HG02938 (cell line): ENCODE measurements around the gene CCDC86.

Experiments used
- ATAC-seq: cut with Tn5 transposase; IDR thresholded peaks from one replicate; pipeline ENCODE4 v1.9.1; 2021; ENCODE audit warnings: mild to moderate bottlenecking, moderate library complexity; ENCODE audit not compliant: unreplicated experiment

CCDC86 gene

DNA sequence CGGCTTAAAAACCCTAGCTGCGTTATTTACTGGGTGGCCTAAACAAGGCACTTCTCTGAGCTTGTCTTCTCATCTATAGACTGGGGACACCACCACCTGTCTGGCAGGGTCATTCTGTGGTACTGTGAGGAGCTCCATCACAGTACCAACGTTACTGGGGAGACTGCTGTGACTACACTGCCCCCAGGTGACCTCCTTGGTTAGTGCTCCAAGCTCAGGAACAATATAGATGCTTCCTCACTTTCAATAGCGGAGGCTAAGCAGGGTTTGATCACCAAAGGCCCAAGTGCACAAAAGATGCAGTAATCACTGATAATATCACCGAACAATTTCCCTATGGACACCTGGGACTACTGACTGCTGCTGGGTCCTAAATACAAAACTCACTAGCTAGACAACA, 45.6 kb downstream of the CCDC86 start:
- ATAC-seq = no peak

DNA sequence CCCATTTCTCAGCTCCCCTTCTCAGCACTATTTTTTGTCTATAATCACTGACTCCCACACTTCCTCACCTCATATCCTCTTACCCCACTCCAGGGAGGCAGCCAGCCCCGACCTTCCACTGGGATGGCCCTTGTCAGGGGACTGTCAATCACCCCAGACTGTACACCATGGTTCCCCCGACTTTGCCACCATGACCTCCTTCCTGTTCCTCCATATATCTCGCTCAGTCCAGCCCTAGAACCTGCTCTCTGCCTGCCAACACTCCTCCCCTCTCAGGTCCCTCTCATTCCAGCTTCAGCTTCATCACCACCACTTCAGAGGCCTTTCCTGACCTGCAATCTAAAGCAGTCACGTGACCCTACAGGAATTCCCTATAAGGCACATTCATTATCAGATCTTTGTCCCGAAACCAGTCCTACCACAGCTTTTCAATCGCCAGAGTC, 48.0 kb downstream of the CCDC86 start:
- no peak for ATAC-seq

DNA sequence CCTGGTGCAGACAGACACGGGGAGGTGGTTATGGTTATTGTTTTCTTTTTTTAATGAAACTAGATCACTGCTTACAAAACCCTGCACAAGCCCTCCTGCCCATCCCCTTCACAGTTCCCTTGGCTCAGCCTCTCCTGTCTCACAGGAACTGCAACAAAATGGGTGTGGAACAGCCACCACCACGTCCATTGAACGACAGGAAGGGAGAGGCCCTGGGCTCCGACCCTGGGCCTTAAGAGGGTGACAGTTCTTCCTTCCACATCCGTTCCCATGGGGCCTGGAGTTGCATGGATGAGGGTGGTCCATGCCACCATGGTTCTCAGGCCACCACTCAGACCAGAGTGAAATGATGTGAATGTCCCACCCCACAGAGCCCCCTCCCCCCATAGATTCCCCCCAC, 48.8 kb downstream of the CCDC86 start:
- no peak for ATAC-seq

DNA sequence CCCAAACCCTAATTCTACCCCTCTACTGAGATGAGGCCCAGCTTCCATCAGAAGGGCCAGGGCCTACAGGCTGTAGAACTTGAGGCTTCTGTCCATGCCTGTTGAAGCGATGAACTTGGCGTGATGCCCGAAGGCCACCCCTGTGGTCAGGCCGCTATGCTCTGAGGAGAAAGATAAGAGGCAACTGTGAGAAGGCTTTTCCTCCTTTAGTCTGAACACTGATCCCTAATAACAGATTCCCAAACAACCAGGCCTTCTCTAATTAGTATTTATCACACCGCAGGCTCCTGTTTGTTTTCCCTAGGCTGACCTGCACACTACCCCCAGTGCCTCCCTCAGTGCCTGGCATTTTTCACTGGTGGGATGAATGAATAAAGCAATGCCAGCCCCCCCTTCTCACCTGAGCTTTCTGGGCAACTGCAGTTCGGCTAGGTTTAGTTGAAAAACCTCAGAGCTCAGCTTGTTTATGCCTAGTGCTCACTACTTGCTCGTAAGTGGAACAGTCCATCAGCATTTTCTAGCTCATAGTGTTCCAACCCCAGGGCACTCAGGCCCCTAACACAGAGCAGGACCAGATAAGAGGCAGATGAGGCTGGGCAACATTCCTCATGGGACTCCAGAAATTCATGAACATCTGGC, 49.3 kb downstream of the CCDC86 start:
- ATAC-seq = no peak

DNA sequence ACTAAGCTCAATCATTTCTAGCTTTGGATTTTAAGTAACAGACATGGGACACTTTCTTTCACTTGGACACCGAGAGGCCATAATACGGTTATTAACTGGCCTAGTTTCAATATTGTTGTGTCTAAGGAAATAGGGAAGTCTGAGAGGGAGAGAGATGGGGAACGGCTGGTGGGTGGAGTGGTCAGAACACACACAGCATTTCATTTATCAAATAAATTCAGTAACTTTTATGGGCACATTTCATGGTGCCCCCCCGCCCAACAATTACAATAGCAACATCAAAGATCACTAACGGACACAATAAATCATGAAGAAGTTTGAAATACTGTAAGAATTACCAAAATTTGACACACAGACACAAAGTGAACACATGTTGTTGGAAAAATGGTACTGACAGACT, 53.8 kb downstream of the CCDC86 start:
- no peak for ATAC-seq

DNA sequence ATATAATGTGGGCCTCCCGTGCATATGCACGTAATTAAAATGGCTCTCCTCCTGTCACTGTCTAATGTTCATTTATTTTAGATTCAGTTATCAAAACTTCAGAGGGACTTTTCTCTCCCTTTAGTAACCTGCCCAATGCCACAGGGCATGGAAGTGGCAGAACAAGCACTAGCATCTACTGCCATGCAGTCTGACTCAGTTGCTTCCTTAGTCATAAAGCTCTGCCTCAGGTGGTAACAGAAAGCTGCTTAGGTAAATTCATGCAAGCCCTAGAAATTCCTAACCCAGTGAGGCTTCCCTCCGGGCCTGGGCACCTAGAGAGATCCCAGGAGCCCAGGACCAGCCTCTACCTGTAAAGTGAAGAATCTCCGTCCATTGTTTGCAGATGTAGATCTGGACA, 55.6 kb downstream of the CCDC86 start:
- no peak for ATAC-seq

DNA sequence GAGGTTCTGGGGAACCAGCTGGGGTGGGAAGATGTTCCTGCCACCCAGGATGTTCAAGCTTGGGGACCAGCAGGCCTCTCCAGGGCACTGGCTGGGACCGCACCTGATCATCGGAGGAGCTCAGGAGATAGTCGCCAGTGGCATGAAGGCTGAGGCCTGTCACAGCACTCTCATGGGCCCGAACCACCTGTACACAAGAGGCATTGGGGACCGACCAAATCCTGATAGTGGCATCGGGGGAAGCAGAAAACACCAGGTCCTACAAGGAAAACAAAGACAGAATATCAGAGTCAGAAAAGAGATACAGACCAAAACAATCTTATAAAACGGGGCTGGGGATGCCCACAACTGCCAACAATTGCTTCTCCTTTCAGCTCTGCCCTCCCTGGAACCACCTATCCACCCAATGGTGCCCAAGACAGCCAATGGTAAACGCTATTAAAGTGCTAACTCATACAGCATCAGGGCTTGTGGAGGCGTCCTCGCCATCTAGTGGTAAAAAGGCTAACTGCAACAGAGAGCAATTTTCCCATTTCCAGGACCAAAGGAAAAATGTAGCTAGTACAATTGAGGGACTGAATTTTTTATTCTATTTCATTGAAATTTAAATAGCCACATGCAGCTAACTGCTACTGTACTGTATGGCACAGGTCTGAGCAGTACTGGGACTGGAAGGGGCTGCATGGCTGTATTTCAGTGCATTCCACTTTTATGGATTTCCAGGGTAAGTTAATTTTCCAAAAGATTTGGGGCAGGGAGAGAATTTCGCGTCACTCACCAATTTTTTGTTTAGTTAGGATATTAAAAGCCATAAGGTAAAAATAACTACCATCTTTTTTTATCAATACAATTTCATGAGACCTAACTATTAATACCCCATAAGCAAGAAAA, 57.4 kb downstream of the CCDC86 start:
- no peak for ATAC-seq

DNA sequence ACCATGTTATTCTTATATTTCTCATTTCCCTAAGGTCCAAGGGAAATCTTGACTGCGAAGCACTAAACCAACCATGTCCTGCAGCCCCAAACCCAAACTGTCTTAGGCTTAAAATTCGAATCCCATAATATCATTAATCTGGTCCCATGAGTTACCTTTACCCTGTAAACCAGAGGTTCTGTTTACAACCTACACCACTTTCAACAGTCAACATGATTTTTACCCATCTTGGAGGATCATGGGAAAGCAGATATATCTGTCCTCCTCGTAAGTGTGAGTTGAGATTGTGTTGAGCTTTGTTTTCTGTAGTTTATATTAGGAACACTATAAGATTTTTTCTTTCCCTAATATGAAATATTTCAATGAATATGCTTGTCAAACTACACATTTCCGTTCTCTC, 58.1 kb downstream of the CCDC86 start:
- no peak for ATAC-seq
